AG09309 (cell line): ENCODE results near the gene UBR3.
"Not testable (repeated sequence)": the region's sequence is repeated elsewhere in the genome, so short reads cannot be mapped to it uniquely, and the experiment has no call there.

Experiments used
- DNase-seq: peaks from one replicate; pipeline ENCODE4 v3.0.0-alpha.2; 2010; ENCODE audit warnings: low read depth
- H3K4me3 ChIP-seq: 2 replicates; pipeline ENCODE4 v1.5.1; 2011; ENCODE audit warnings: mild to moderate bottlenecking, low read depth, low read length, moderate library complexity; ENCODE audit not compliant: control insufficient read depth
- TF ChIP-seq, protein P1 (sequence below): IDR thresholded peaks from 2 replicates; pipeline ENCODE4 v1.5.1; 2011; ENCODE audit warnings: mild to moderate bottlenecking, low read depth, low read length, inconsistent platforms; ENCODE audit not compliant: insufficient read depth, control insufficient read depth; ENCODE audit errors: missing control alignments

The UBR3 gene

DNA sequence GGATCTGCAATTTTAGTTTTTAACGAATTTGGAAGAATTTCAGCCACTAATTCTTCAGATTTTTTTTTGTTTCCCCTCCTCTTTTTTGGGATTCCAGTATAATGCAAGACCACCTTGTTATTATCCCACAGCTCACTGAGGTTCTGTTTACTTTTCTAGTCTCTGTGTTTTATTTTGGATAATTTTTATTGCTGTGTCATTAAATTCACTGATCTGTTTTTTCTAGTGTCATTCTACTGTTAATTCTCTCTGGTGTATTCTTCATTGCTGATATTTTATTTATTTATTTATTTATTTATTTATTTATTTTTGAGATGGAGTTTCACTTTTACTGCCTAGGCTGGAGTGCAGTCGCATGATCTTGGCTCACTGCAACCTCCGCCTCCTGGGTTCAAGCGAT, 32.2 kb downstream of the UBR3 start:
- no peak overlapping the region for H3K4me3 ChIP-seq
- TF ChIP-seq, protein P1, sequence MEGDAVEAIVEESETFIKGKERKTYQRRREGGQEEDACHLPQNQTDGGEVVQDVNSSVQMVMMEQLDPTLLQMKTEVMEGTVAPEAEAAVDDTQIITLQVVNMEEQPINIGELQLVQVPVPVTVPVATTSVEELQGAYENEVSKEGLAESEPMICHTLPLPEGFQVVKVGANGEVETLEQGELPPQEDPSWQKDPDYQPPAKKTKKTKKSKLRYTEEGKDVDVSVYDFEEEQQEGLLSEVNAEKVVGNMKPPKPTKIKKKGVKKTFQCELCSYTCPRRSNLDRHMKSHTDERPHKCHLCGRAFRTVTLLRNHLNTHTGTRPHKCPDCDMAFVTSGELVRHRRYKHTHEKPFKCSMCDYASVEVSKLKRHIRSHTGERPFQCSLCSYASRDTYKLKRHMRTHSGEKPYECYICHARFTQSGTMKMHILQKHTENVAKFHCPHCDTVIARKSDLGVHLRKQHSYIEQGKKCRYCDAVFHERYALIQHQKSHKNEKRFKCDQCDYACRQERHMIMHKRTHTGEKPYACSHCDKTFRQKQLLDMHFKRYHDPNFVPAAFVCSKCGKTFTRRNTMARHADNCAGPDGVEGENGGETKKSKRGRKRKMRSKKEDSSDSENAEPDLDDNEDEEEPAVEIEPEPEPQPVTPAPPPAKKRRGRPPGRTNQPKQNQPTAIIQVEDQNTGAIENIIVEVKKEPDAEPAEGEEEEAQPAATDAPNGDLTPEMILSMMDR, result no peak
- no peak for DNase-seq

DNA sequence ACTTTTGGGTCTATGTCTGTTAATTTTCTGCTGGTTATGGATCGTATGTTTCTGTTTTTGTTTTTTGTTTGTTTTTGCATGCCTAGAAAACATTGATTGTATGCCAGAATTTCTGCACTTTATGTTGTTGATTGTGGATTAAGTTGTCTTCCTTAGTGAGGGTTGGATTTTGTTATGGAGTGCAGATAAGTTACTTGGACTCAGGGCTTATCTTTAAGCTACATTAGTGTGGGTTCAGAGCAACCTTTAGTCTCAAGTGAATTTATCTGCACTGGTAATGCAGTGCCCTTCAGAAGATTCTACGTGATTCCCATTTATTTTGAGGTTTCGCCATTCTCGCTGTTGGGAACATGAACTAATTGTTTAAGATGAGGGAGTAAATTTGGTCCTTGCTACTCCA, 32.9 kb downstream of the UBR3 start:
- TF ChIP-seq, protein P1, result no peak
- no peak for DNase-seq
- H3K4me3 ChIP-seq, result no peak overlapping the region

DNA sequence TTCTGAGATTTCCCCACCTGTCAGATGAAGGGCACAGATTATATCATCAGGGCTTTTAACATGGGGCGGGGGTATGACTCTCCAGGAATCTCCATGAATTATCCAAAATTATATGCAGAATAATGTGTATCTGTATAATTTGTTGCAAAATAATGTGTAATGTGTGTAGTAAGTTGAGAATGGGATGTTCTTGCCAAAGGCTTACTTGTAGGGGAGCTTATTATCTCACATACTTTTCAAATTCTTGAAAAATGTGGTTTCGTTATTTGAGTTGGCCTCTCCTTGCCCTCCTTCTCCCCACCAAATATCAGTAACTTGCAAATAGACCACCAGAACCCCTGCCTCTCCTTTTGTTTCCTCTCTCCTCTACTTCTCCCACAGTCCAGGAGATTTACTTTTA, 35.6 kb downstream of the UBR3 start:
- no peak for DNase-seq
- TF ChIP-seq, protein P1, result no peak
- no peak overlapping the region for H3K4me3 ChIP-seq

DNA sequence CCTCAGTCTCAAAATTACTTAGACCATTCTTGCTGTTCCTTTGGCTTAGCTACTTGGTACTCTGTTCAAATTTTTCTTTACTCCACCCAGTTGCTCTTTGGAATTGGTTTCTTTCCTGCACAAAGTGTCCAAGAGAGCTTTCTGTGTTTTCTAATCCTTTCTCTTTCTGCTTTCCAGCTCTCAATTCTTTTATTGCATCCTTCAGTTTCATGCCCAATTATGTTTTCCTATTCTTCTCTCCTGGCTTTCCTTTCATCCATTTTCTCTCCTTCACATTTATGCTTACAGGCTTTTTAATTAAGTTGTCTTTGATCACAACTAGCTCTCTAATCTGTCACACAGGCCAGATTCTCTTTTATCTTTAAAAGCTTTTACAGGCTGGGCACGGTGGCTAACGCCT, 38.2 kb downstream of the UBR3 start:
- TF ChIP-seq, protein P1, result no peak
- H3K4me3 ChIP-seq, result no peak overlapping the region

DNA sequence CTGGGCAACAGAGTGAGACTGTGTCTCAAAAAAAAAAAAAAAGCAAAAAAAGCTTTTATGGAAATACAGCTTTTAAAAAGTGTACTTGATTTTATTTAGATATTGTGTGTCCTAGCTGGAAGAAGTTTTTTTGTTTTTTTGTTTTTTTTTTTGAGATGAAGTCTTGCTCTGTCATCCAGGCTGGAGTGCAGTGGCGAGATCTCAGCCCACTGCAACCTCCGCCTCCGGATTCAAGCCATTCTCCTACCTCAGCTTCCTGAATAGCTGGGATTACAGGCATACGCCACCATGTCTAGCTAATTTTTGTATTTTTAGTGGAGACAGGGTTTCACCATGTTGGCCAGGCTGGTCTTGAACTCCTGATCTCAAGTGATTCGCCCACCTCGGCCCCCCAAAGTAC, 39.0 kb downstream of the UBR3 start:
- not testable (repeated sequence) for H3K4me3 ChIP-seq, DNase-seq

More for the DNA sequence above, 38.2 kb downstream of the UBR3 start:
- DNase-seq, result no peak

DNA sequence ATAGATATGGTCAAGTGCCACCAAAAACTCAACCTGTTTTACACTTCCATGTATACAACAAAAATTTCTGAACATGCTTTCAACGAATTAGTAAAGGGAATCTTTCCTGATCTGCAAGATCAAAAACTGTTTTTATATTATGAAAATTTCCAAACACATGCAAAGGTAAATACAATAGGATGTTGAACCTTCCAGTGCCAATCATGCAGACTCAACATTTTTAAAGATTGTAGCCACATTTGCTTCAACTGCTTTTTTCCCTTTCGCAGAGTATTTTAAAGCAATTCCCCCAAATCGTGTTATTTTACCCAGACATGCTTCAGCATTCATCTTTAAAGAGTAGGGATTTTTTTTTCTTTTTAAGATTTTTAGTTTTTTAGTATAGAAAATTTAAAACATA, 40.3 kb downstream of the UBR3 start:
- no peak for DNase-seq
- H3K4me3 ChIP-seq, result no peak overlapping the region
- TF ChIP-seq, protein P1, result no peak

DNA sequence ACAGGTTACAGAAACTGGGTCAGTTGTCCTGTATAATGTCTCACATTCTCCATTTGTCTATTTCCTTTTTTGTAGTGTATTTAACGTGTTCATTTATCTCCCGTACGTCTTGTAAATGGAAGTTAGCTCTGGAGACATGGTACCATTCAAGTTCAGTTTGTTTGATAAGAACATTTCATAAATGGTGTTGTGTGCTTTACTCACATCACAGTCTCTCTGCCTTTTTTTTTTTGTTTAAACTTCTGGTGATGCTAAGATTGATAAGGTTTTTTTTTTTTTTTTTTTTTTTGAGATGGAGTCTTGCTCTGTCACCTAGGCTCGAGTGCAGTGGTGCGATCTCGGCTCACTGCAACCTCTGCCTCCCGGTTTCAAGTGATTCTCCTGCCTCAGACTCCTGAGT, 41.7 kb downstream of the UBR3 start:
- DNase-seq, result no peak
- TF ChIP-seq, protein P1, result no peak
- no peak overlapping the region for H3K4me3 ChIP-seq

DNA sequence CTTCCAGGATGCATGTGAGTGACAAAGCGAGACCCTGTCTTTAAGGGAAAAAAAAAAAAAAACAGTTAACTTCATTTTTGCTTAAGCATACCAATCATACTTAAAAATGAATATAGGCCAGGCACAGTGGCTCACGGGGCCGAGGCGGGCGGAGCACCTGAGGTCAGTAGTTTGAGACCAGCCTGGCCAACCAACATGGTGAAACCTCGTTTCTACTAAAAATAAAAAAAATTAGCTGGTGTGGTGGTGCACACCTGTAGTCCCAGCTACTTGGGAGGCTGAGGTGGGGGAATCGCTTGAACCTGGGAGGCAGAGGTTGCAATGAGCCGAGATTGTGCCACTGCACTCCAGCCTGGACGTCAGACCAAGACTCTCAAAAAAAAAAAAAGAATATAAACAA, 44.1 kb downstream of the UBR3 start:
- DNase-seq, H3K4me3 ChIP-seq: not testable (repeated sequence)
